ENCODE measurements around the gene OSBPL2. TPM values are rescaled to one million over a fixed set of nuclear protein-coding genes. Genes with fewer than 3 reads are reported as not detected.

The OSBPL2 gene
- total RNA-seq, 2 experiments from 2014 or later, result 23.6 to 24.7 TPM

DNA sequence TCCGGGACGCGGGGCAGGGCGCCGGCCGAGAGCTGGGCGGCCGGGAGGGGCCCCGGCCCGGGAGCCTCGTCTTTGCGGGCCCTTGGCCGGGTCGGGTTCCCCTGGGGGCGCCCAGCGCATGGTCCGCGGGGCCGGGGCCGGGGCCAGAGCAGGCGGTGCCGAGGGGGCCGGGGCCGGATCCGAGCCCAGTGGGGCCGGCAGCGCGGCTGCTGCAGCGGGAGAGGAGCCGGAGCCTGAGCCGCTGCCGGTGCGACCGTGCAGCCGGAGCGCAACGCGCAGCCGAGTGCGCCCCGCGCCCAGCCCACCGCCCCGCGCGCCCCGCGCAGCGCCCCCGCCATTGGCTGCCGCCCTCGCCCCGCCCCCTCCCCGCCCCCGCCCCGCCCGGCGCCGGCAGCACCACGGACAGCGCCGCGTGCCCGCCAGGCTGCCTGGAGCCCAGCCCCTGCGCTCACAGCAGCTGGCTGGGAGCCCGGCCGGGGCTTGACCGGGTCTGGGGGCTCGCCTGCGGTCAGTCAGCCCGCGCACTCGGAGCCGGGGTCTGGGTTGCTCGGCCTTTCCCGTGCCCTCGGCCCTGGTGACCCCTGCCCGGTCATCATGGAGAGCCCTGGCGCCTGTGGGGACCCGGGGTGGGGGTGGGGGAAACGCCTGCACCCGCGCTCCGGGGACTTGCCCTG lies 18.2 kb upstream of the OSBPL2 start, which contains the start of gene HRH3:
TSS of gene HRH3 (minus strand) at position 287 of the 674 bp plus-strand sequence. CDS start 308 bp downstream, outside the sequence.
- Mint-ChIP-seq H3K27me3 (ENCODE audit: low read depth) (peaks cover 49% of the 10 kb centered on the region), H3K9me3 (no peaks in the 10 kb centered on the region), H3K4me3 (peak within 1 kb of the TSS; percentile 9), H3K36me3 (ENCODE audit: low read depth) (no peaks in the 10 kb centered on the region), H3K4me1 (ENCODE audit: low read depth) (peaks cover 2% of the 10 kb centered on the region), H3K27ac (no peak within 1 kb of the TSS)
- CTCF ChIA-PET, result no interaction called here
- intact Hi-C loops (cut with micrococcal nuclease), result no loop called here
- peak; percentile 31 for DNase-seq

DNA sequence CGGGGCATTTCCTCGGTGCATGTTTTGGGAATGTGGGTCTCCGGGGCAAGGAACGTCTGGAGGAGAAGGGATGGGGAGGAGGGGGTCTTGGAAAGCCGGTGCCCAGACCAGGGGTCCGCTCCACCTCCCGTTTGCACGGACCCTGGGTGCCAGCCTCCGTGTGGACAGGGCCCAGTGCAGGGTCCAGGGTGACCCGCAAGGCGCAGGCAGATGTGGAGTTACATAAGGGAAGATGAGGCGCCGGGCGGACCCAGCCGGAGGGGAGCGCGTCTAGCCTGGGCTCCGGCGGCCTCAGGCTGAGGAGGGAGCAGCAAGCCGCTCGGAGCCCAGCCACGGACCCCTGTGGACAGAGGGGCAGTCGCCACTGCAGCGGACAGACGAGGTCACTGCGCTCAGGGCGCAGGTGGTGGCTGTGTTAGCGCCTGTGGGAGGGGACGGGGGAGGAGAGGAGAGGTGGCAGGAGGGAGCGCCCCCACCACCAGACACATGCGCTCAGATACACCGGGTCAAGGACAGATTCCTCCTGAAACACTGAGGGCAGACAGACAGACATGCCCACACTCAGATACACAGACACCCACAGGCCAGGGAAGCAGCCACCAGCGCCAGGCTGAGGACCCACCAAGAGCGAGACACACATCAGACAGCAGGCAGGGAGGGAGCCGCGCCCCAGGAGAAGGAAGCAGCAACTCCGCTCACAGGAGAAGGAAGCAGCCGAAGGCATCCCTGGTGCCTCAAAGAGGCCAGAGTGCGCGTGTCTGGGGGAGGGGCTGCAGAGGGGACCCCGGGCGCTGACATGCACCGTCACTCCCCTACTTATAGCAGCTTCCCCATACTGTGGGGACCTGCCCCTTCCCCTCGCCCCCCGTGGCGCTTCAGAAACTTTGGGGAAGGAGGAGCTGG lies 17.4 kb upstream of the OSBPL2 start:
- H3K27me3 Mint-ChIP-seq (ENCODE audit: low read depth), result peaks cover 45% of the 10 kb centered on the region
- H3K4me3 Mint-ChIP-seq, result no peak overlapping the region
- CTCF ChIA-PET, result no interaction called here
- no peaks in the 10 kb centered on the region for H3K36me3 Mint-ChIP-seq (ENCODE audit: low read depth)
- H3K4me1 Mint-ChIP-seq (ENCODE audit: low read depth), result peaks cover 2% of the 10 kb centered on the region
- DNase-seq, result no peak
- no peaks in the 10 kb centered on the region for H3K9me3 Mint-ChIP-seq
- intact Hi-C loops (cut with micrococcal nuclease), result no loop called here
- H3K27ac Mint-ChIP-seq, result no peak overlapping the region

DNA sequence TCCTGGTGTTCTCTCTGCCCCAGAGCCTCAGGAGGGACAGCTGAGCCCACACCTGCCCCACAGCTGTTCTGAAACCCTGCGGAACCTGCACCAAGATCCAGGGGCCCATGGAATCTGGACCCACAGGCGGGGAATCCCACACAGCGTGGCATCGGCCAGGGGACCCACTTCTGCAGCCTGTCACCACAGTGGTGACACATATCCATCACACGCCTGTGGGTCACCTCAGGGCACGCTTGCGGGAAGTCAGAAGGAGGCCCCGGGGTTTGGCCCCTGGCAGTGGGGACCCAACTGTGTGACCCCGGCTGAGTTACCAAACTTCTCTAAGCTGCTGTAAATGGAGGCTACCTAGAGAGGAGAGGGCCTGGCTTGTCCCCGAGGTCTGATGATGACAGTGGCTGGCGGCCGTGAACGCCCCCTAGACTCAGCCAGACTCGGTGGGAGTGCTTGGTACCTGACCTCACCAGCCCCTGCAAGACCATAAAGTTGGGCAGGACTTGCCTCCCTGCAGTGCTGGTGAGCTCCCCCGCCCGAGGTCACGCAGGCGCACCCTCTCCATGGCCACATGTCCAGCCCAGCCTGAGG lies 16.0 kb upstream of the OSBPL2 start:
- DNase-seq, result no peak
- CTCF ChIA-PET, result no interaction called here
- H3K4me1 Mint-ChIP-seq (ENCODE audit: low read depth), result peaks cover 2% of the 10 kb centered on the region
- no peaks in the 10 kb centered on the region for H3K36me3 Mint-ChIP-seq (ENCODE audit: low read depth)
- H3K4me3 Mint-ChIP-seq, result no peak overlapping the region
- H3K27ac Mint-ChIP-seq, result no peak overlapping the region
- H3K9me3 Mint-ChIP-seq, result no peaks in the 10 kb centered on the region
- peaks cover 41% of the 10 kb centered on the region for H3K27me3 Mint-ChIP-seq (ENCODE audit: low read depth)
- intact Hi-C loops (cut with micrococcal nuclease), result no loop called here

DNA sequence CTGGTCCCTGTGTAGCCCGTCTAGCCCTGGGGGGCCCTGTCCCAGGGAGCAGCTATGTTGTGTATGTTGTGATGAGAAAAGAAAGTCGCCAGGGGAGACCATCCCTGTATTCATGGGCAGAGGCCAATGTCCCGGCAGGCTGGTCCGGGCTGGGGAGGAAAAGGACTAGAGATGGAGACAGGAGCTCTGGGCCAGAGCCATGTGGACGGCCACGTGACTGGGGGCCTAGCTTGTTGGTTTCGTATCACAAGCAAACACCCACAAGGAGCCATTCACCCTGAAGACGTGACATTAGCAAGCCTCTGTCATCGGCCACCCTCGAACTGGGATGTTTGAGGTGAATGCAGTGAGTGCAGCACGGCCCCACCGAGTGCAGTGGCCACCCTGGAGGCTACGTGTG lies 15.3 kb upstream of the OSBPL2 start:
- no peaks in the 10 kb centered on the region for H3K9me3 Mint-ChIP-seq
- no peak overlapping the region for H3K27ac Mint-ChIP-seq
- CTCF ChIA-PET, result no interaction called here
- peaks cover 39% of the 10 kb centered on the region for H3K27me3 Mint-ChIP-seq (ENCODE audit: low read depth)
- intact Hi-C loops (cut with micrococcal nuclease), result no loop called here
- H3K36me3 Mint-ChIP-seq (ENCODE audit: low read depth), result no peaks in the 10 kb centered on the region
- no peak for DNase-seq
- peaks cover 2% of the 10 kb centered on the region for H3K4me1 Mint-ChIP-seq (ENCODE audit: low read depth)
- H3K4me3 Mint-ChIP-seq, result no peak overlapping the region

DNA sequence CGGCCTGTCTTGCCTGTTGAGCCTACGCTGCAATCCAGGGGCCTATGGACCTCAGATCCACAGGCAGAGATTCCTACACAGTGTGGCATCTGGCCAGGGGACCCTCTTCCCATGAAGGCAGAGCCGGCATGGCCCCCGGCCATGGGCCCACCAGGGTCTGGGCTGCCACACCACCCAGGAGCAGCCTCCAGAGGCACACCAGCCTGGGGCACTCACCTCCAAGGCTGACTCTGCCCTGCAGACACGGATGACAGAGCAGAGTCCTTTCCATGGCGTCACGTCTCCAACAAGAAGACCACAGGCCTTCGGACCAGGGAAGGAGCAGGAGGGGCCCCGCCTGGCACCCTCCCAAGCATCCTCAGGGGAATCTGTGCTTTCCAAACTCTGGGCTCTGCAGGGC lies 14.8 kb upstream of the OSBPL2 start:
- no peaks in the 10 kb centered on the region for H3K9me3 Mint-ChIP-seq
- intact Hi-C loops (cut with micrococcal nuclease), result no loop called here
- peaks cover 35% of the 10 kb centered on the region for H3K27me3 Mint-ChIP-seq (ENCODE audit: low read depth)
- DNase-seq, result no peak
- CTCF ChIA-PET, result no interaction called here
- H3K36me3 Mint-ChIP-seq (ENCODE audit: low read depth), result no peaks in the 10 kb centered on the region
- no peak overlapping the region for H3K4me3 Mint-ChIP-seq
- H3K27ac Mint-ChIP-seq, result no peak overlapping the region
- H3K4me1 Mint-ChIP-seq (ENCODE audit: low read depth), result peaks cover 2% of the 10 kb centered on the region

GRCh38 chr20:62224113-62224855 lies 14.0 kb upstream of the OSBPL2 start:
- Mint-ChIP-seq H3K27ac (no peak overlapping the region), H3K4me3 (no peak overlapping the region)
- CTCF ChIA-PET, result no interaction called here

DNA sequence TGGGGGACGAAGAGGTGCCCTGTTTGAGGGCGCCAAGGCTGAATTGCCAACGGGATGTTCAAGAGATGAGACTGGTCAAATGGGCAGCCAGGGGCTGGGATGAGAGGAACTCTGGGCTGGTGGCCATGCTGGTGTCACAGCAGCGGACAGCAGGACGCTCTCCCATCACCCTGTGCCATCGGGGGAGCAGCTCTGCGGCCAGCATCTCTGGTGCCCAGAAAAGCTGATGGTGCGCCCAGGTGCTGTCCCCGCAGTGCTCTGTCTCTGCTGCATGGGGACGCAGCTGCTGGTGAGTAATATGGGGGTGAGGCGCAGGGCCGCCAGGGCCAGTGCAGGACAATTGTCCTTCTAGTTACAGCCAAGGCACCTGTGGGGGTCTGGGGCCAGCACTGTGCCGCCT lies 13.3 kb upstream of the OSBPL2 start:
- Mint-ChIP-seq H3K4me3 (no peak overlapping the region), H3K9me3 (no peaks in the 10 kb centered on the region)
- intact Hi-C loops (cut with micrococcal nuclease), result no loop called here

More at GRCh38 chr20:62224113-62224855, 14.0 kb upstream of the OSBPL2 start:
- H3K36me3 Mint-ChIP-seq (ENCODE audit: low read depth), result no peaks in the 10 kb centered on the region
- H3K9me3 Mint-ChIP-seq, result no peaks in the 10 kb centered on the region
- intact Hi-C loops (cut with micrococcal nuclease), result no loop called here
- peaks cover 2% of the 10 kb centered on the region for H3K4me1 Mint-ChIP-seq (ENCODE audit: low read depth)
- peaks cover 29% of the 10 kb centered on the region for H3K27me3 Mint-ChIP-seq (ENCODE audit: low read depth)
- no peak for DNase-seq

DNA sequence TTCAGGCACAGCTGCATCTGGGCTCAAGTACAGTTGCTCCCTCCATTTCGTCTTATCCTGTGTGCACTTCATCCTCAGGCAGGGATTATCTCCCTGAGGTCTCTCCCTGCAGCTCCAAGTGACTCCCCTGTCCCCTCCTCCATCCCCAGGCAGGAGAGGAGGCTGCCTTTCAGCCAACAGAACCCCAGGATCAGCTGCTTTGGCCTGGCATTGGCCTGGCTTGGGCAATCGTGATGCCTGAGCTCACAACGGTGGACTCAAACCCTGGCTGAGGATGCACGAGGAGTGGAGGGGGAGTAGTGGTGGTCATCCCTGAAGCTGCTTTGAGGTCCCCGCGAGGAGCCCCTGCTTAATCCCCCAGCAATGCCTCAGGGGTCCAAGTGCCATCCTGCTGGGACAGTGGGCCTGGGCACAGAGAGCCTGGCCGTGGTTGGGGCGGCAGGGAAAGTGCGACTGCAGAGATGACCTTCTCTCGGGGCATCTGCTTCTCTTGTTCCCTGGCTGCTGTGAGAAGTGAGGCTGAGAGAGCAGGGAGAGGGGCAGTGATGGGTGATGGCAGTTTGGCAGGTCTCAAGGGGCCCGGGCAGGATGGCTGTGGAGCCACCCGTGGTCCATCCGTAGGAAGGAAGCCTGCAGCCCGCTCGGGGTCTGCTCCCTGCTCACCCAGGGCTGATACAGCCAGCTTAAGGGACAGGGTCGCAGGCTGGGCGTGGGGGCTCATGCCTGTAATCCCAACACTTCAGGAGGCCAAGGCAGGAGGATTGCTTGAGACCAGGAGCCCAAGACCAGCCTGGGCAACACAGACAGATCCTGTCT lies 12.3 kb upstream of the OSBPL2 start:
- Mint-ChIP-seq H3K27ac (no peak overlapping the region), H3K4me1 (ENCODE audit: low read depth) (peaks cover 1% of the 10 kb centered on the region), H3K27me3 (ENCODE audit: low read depth) (peaks cover 24% of the 10 kb centered on the region), H3K9me3 (no peaks in the 10 kb centered on the region), H3K4me3 (no peak overlapping the region), H3K36me3 (ENCODE audit: low read depth) (no peaks in the 10 kb centered on the region)
- intact Hi-C loops (cut with micrococcal nuclease), result no loop called here
- DNase-seq, result no peak
- CTCF ChIA-PET, result no interaction called here

More for the DNA sequence above, 13.3 kb upstream of the OSBPL2 start:
- CTCF ChIA-PET, result no interaction called here
- Mint-ChIP-seq H3K27ac (no peak overlapping the region), H3K36me3 (ENCODE audit: low read depth) (no peaks in the 10 kb centered on the region), H3K4me1 (ENCODE audit: low read depth) (peaks cover 2% of the 10 kb centered on the region), H3K27me3 (ENCODE audit: low read depth) (peaks cover 29% of the 10 kb centered on the region)
- no peak for DNase-seq

DNA sequence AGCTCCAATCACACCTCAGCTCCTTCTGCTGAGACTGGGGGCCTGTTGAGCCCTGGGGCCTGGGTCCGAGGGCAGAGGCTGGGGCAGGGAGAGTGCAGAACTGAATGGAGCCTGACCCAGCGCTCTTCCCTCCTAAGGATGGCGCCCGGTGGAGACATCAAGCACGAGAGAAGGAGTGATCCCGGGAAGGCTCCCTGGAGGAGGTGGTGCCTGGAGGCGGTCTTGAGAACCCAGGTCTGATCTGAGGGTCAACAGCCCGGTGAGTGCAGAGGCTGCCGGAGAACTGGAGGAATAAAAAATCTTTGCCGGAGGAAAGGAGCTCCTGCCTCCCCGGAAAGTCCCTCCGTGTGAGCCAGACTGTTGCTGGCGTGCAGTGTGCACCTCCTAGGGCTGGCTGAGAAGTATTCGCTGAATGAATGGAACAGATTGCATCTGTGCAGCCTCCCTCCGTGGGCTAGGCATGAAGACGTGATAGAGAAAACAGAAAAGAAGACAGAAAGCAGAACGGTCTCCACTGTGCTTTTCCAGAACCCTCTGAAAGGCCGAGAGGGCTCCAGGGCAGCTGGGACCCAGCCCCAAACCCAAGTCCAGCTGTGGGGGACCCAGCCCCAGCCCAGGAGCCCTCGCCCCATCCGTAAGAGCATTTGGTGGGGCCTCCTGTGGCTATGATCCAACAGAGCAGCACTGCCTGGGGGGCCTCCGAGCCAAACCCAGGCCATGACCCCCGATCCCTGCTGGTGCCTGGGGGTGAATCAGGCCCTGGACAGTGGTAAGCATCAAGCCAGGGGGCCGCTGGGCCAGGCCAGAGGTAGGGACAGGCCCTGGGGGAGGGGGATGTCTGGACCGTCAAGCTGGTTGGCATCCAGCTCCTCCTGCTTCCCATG lies 11.4 kb upstream of the OSBPL2 start:
- Mint-ChIP-seq H3K27me3 (ENCODE audit: low read depth) (peaks cover 15% of the 10 kb centered on the region), H3K9me3 (no peaks in the 10 kb centered on the region), H3K36me3 (ENCODE audit: low read depth) (no peaks in the 10 kb centered on the region), H3K4me3 (no peak overlapping the region), H3K27ac (no peak overlapping the region), H3K4me1 (ENCODE audit: low read depth) (no peaks in the 10 kb centered on the region)
- DNase-seq, result no peak
- CTCF ChIA-PET, result no interaction called here
- intact Hi-C loops (cut with micrococcal nuclease), result no loop called here

DNA sequence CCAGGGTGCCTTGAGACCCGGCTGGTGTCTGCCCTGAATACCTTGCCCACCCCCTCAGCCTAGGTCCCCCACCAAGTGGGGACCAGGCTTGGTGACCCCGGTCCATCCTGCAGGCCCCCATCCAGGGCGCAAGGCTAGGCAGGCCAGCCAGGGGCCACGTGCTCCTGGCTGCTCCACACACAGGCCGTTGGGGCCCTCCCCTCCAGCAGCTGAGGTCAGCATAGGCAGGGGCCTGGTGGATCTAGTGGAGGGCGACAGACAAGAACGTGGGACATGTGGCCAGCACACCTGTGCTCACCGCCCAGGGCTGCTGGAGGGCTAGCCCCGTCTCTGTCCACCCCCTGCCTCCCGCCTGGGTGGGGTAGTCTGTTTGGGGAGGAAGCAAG lies 10.7 kb upstream of the OSBPL2 start:
- no peaks in the 10 kb centered on the region for H3K9me3 Mint-ChIP-seq
- H3K4me3 Mint-ChIP-seq, result no peak overlapping the region
- no peak overlapping the region for H3K27ac Mint-ChIP-seq
- CTCF ChIA-PET, result no interaction called here
- no peak for DNase-seq
- H3K27me3 Mint-ChIP-seq (ENCODE audit: low read depth), result peaks cover 16% of the 10 kb centered on the region
- intact Hi-C loops (cut with micrococcal nuclease), result no loop called here
- H3K36me3 Mint-ChIP-seq (ENCODE audit: low read depth), result no peaks in the 10 kb centered on the region
- no peaks in the 10 kb centered on the region for H3K4me1 Mint-ChIP-seq (ENCODE audit: low read depth)
